WI38 (cell line): ENCODE results near the gene CDYL.

ENCODE experiments used
- H3K4me3 ChIP-seq: 2 replicates; pipeline ENCODE4 v1.5.1; 2011; ENCODE audit warnings: low read depth, mild to moderate bottlenecking, control low read depth, low read length
- TF ChIP-seq, protein P1 (sequence below): IDR thresholded peaks from 2 replicates; pipeline ENCODE4 v1.5.1; 2012; ENCODE audit warnings: low read depth, mild to moderate bottlenecking, control low read depth, low read length

Gene CDYL

DNA sequence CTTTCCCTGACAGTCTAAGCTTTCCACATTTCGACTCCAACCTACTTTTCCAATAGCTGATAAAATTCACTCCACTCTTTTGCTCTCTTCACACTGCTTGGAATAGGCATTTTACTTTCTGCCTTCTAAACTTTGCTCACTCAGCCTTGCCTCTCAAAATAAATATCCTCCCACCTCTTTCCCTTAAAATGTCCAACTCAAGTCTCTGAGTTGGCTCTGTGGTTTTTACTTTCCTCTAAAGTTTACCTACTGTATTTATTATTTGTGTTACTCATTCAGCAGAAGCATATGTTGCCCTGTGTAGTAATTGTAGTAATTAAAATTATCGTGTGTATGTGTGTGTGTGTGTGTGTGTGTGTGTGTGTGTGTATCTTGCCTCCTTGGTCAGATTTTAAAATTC lies 20.0 kb upstream of the CDYL start:
- TF ChIP-seq, protein P1, sequence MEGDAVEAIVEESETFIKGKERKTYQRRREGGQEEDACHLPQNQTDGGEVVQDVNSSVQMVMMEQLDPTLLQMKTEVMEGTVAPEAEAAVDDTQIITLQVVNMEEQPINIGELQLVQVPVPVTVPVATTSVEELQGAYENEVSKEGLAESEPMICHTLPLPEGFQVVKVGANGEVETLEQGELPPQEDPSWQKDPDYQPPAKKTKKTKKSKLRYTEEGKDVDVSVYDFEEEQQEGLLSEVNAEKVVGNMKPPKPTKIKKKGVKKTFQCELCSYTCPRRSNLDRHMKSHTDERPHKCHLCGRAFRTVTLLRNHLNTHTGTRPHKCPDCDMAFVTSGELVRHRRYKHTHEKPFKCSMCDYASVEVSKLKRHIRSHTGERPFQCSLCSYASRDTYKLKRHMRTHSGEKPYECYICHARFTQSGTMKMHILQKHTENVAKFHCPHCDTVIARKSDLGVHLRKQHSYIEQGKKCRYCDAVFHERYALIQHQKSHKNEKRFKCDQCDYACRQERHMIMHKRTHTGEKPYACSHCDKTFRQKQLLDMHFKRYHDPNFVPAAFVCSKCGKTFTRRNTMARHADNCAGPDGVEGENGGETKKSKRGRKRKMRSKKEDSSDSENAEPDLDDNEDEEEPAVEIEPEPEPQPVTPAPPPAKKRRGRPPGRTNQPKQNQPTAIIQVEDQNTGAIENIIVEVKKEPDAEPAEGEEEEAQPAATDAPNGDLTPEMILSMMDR = no peak
- H3K4me3 ChIP-seq = no peak overlapping the region

DNA sequence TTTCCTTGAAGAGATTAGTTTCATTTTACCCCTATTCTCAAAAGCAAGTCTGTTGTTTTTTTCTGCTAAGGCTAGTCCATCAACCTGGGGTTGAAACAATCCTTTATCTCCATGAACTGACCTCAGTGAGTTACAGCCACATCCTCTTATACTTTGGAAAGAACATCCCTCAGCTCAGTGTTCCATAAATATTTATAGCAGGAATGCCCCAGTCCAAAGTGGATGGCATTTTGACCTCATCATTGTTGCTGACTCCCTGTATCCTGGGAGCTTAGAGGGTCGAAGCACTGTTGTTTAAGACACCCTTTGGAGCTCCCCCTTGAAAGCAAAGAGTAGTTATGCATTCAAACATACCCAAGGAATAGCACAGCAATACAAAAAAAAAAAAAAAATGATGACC lies 16.2 kb upstream of the CDYL start:
- TF ChIP-seq, protein P1 = no peak

DNA sequence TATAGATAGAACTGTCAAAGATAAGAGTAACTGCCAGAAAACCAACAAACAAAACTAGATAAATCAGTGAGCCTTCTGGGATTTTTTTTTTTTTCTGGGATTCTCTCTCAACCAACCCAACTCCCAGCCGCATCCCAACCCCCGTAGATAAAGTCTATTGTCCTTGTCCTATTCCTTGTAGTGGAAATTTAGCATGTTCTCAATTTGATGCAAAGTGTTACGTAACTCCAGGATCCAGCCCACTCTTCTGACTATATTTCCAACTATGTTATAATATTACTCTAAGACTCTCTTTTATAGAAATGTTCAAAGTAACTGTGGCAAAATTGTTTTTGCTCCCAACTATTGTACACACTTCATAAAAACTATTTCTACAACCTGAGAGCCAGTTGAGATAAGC lies 15.4 kb upstream of the CDYL start:
- no peak overlapping the region for H3K4me3 ChIP-seq
- TF ChIP-seq, protein P1 = no peak

More for the DNA sequence above, 16.2 kb upstream of the CDYL start:
- no peak overlapping the region for H3K4me3 ChIP-seq

DNA sequence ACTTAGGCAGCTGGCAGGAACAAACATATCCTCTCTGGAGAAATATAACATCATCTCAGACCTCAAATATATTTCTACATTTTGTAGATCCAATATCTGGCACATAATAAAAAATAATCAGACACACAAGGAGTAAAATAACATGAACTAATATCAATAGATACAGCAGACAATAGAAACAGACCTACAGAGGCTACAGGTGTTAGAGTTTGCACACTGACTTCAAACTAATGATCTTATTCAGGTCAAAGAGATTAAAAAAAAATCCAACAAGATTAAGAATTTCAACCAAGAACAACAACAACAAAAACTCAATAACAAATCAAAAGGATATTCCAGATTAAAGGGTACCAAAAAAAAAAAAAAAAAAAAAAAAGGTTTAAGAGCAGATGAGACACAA lies 13.9 kb upstream of the CDYL start:
- TF ChIP-seq, protein P1 = no peak
- H3K4me3 ChIP-seq = no peak overlapping the region

DNA sequence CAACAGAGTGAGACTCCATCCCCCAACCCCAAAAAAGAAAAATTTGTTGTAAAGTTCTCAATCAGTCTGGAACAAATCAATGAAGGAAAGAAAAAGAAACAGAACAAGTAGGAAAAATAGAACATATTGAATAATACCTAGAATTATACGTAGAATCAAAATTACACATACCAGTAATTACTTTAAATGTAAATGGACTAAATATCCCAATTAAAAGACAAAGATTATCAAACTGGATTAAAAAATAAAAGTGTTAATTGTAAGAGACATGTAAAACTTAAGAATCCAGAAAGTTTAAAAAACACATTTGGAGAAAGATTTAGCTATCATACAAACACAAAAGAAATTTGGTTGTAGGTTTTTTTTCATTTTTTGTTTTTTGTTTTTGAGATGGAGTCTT lies 12.3 kb upstream of the CDYL start:
- TF ChIP-seq, protein P1 = no peak
- H3K4me3 ChIP-seq = no peak overlapping the region

DNA sequence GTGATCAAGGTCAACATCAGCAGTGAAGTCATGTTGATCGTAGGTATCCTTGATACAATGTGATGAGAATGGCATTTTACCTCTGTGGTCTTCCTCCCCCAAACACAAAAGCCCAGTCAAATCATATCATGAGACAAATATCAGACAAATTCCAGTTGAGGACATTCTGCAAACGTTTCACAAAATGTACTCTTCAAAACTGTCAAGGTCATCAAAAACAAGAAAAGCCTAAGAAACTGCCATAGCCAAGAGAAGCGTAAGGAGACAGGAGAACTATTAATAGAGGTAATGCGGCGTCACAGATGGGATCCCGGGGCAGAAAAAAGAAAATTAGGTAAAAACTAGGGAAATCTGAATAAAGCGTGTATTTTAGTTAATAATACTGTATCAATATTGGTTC lies 7.4 kb upstream of the CDYL start:
- H3K4me3 ChIP-seq = no peak overlapping the region
- TF ChIP-seq, protein P1 = no peak

DNA sequence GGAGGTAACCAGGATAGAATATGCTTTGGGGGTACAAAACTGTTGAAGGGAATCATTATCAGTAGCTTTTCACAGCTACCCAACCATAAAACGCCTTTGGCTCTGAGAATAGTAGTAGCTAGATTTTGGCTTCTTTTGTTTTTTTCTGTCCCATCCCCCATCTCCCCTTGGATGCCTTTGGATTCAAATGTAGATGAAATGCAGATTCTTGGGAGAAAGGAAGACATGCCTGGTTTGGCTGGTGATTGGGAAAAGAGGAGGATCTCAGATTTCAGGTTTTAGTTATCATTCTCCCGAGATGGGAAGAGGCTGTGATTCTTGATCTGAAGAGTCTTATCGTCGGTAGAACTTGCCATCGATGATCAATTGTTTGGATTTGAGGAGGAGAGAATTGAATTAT lies 3.5 kb upstream of the CDYL start:
- H3K4me3 ChIP-seq = no peak overlapping the region
- TF ChIP-seq, protein P1 = no peak

DNA sequence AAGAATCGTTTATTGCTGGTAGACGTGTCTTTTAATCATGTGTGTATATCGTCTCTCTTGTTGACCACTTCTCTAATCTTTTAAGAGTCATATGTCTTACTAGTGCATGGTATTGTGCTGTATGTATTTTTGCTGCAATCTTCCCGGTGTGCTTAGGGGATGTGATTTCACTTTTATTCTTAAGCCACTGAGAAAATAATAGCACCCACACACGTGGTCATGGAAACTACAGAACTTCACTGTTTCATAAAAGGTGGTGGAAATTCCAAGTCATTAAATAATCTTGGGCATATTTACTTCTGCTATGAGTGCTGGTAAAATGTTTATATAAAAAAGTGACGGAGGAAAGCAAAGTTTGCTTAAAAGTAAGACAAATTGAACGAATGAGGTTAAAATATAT lies 3.0 kb upstream of the CDYL start:
- TF ChIP-seq, protein P1 = no peak
- no peak overlapping the region for H3K4me3 ChIP-seq
